NCI-H446 (cell line): Measurements from ENCODE around the gene FGF4.

Source experiments
- DNase-seq, 2 experiments: peaks; one replicate each; lab custom pipeline; 2025; lab: John Stamatoyannopoulos, UW

FGF4 gene

DNA sequence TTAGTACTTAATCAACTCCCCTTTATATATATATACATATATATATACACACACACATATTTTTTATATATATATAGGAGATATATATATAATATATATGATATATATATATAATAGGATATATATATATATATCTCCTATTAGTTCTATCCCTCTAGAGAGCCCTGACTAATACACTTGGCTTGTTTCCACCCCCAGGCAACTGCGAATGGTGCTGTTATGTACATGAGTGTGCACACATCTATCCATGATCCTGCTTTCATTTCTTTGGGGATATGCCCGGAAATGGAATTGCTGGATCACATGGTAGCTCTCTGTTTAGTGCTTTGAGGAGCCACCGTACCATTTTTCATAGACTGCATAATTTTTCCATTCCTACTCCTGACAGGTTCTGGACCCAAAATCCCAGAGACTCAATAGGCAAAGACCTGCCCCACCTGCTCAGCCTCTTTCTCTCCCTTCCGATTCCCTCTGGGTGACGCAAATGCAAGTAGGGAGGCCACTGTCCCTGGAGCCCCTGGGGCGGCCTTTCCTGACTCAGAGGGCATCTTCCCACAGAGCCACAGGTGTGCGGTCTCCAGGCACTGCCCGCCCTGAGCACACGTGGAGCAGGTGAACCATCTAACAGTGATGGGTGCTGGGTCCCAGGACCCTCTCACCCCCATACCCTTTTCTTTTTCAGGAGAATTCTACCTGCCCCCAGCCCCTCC is 32.1 kb upstream of the FGF4 start:
- DNase-seq: no peak

DNA sequence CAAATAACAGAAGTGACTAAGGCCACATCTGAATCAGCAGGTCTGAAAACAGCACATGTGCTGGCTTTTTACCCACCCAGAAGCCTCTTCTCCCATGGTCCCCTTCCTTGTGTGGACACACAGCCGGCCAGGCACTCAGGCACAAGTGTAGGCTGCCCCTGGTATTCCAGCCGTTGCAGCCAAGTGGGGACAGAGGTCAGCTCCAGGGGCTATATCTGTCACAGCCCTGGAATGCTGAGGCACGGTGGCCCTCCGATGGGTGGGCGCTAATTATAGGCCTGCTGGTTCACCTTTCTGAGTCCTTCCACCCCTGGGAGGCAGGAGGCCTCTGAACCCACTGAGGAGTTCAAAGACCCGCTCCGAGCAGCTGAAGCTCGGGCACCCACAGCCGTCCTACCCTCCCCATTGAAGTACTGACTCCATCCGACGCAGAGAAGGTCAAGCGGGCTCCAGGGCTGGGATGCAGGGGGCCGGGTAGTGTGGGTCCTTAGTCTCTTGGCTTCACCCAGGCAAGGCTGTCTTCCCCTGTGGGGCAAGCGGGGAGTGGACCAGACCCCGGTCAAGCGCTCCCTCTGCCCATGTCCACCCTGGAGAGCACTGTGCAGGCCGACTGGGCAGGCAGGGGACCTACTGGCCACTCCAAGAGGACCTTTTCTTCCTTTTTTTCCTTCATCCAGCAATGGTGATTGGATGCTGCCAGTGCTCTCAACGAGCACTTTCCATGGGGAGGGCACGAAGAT is 29.8 kb upstream of the FGF4 start:
- DNase-seq: no peak

DNA sequence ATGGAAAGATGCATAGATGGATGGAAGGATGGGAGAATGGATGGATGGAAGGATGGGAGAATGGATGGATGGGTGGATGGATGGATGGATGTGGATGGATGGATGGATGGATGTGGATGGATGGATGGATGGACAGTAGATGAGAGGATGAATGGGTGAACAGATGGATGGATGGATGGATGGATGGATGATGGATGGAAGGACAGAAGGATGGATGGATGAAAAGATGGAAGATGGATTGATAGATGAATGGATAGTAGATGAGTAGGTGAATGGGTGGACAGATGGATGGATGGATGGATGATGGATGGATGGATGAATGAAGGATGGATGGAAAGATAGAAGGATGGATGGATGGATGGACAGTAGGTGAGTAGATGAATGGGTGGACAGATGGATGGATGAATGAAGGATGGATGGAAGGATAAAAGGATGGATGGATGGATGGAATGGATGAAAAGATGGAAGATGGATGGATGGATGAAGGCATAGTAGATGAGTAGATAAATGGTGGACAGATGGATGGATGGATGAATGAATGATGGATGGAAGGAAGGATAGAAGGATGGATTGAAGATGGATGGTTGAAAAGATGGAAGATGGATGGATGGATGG is 28.6 kb upstream of the FGF4 start:
- DNase-seq: no peak

DNA sequence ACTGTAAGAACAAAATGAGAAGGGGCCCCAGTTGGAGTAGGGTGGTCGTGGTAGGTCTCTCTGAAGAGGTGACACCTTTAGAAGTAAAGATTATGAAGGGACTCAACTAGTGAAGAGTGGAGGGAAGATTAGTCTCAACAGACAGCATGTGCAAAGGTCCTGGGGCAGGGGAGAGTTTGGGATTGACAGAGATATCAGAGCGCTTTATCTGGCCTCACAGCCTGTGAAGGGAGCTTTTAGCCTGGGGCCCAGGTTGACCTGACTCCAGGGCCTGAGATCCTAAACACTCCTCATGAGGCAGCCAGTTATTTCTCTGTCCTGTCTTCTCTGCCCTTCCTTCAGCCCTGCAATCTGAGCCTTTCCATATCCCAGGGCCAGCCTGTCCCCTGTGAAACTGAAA is 27.9 kb upstream of the FGF4 start:
- DNase-seq: no peak

DNA sequence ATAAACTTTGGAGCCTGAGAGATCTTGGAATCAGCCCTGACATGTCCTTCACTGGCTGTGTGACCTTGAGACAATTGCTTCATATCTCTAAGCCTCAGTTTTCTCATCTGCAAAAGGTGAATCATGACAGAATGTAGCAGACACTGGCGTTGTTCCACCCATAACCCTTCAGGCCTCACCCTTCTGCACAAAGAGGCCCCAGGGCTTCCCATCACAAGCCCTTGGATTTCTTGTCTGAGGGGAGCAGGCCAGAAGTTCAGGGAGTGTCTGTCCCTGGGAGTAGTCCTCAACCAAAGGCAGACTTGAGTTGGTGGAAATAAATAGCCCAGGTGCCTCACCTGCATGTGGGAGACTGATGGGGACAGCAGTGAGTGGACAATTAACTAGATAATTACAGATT is 27.4 kb upstream of the FGF4 start:
- no peak for DNase-seq

DNA sequence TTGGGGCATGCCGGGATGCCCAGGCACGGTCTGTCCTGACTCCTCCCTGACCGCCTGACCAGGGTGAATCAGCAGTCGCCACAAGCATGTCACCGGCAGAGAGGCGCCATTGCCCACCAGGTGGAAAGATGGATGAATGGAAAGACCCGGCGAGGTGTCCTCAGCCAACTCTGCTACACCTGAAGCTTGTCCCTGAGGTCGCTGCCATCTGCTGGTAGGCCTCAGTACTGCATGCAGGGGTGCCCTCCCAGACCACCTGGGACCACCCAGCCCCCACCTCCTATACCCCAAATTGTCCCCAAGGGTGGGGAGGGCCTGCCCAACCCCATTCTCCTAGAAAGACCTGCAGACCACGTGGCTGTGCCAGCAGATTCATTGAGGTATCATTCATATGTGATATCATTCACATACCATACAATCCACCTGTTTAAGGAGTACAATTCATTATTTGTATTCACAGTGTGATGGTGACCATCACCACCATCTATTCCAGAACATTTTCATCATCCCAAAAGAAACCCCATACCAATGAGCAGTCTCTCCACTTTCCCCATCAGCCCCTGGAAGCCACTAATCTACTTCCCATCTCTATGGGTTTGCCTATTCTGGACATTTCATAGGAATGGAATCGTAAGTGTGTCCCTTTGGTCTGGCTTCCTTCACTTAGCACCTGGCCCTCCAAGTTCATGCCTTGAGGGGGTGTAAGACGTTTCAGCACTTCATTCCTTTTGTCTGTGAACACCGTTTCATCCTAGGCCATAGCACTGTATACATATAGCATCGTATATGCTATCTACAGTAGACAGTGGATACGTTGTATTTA is 26.6 kb upstream of the FGF4 start:
- DNase-seq: no peak

DNA sequence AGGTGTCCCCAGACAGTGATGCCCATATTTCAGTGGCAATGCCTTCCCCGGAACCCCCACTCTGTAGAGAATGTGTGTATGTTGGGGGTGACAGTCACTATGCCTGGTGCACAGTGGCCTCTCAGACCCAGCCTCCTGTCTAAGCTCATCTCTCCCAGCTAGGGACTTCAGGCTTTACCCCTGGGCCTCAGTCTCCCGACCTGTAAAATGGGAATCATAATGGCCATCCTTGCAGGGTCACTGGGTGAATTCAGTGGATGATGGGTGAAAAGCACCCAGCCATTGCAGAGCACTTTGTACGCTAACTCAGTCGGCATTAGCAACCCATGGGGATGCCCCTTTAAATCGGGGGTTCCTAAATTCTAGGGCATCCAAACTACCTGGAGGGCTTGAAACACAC is 25.1 kb upstream of the FGF4 start:
- no peak for DNase-seq

DNA sequence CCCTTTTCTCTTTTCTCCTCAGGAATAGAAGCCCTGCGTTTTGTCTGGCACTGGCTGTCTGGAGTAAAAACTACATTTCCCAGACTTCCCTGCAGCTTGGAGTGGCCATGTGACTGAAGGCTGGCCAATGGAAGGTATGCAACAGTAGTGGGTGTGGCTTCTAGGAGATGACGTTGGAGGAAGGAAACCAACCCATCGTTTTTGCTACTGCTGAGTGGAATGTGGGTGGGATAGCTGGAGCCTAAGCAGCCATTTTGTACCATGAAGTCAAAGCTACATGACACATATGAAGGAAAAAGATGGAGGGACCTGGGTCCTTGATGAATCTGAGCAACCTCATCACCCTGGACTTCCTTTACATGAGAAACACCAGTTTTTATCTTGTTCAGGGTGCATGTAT is 24.4 kb upstream of the FGF4 start:
- DNase-seq: no peak

DNA sequence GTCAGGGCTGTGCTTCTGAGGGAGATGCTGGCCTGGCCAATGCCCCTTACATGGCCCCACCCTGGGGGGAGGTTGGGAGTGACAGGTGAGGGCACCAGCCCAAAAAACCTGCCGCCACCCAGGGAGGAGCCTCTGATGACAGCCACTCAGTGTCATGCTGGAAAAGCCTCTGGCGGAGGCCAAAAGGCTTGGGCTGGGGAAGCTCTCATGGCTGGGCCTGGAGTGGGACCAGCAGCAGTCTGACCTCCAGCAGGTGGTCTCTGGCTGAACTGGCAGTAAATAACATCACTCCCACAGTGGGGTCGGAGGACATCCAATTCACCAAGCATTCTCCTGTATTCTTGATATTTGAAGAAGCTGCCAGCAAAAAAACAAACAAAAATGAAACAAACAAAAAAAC is 24.0 kb upstream of the FGF4 start:
- no peak for DNase-seq

DNA sequence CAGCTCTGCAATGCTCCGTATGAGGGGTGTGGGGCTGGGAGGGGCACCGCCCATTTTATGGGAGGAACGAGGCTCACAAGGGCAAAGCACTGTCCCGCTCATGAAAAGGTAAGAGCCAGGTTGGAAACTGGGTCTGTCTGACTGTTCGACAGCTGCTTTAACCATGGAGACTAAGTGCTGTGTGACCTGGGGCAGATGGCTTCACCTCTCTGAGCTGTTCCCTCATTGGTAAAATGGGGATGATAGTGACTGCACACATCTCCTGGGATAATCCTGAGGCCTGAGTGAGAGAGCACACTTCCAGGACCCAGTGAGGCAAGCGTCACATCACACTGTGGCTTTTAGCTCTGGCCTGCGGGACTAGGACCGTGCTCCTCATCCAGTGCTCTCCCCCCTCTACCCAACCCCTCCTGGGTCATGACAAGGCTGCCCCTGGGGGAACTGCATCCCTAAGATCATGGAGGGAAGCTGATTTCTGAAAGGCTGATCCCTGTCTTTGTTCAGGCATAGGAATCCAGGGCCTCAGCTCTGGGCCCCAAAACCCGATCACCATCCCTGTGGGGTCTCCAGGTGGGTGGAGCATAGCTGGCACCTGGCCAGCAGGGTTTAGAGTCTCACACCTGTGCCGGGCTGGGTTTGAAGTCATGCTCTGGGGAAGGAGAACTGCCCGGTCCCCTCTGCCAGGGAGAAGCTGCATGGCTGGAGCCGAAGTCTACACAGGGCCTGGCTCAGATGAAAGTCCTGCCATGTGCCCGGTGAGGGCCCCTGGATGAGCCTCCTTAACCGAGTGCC is 22.8 kb upstream of the FGF4 start:
- DNase-seq: no peak

DNA sequence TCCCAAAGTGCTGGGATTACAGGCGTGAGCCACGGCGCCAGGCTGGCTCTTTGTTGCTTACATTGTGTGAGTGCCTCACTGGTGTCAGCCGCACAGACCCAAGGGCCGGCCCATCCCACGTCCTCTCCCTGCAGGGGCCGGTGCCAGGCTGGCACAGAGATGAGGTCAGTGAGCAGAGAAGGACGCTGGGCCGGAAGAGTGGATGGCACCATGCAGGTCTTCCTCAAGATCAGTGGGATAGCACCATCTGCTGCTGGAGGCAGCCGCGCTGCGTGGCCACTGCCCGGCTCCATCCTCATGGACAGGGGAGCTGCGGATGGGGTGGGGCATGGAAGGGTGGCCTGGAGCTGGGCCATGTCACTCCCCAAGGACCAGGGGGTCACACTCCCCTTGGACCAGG is 22.0 kb upstream of the FGF4 start:
- DNase-seq: no peak

DNA sequence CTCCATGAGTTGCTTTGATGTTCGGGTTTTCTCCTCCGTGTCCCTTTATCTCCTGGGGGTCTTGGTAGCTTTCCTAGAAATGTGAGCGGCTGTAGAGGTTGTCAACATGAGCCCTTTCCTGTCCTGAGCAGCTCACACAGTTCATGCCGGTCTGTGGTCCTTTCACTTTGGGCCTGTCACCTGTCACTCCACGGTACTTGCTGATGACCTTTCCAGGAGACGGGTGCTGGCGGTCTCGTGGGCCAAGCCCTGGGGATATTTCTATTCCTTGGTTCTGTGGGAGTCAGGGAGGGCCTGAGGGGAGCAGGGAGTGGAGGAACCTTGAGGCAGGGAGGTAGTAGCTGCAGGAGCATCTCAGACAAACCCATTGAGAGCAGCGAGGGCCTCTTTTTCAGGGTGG is 20.9 kb upstream of the FGF4 start:
- DNase-seq: no peak

DNA sequence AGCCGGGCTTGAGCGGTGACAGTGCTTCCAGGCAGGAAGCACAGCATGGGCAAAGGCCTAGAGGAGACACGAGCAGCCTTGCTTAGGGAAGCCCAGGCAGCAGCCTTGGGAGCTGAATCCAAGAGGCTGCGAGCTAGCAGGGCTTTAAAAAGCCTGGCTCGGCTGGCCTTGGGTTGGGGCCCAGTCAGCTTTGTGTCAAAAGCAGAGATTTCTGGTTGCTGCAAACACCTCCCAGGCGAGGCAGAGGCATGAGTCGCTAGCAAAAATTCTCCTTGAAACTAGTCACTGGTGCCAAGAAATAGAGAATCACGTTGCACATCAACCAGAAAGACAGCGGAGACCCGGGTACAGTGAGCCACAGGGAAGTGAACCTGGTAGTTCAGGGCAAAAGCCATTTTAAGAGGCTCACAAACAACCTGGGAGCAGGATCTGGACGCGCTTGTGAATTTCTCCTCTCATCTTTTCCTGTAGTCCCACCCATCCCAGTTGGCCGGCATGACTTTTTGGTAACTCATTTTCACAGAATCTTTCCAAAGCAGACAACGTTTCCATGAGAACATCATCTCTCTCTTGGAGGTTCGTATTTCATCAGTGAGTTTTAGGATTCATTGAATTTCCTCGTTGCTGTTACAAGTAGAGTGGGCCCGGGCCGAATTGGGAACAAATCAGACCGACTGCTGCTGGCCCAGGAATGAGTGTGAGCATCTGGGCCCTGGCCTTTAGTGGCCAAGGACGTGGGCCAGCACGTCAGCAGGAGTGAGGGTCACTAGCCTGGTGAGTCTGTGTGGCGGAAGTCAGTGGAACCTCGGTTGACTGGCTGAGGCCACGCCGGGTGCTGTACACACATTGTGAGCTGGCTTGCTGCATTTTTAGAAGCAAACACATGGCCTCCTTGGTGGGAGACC is 16.4 kb upstream of the FGF4 start:
- no peak for DNase-seq

DNA sequence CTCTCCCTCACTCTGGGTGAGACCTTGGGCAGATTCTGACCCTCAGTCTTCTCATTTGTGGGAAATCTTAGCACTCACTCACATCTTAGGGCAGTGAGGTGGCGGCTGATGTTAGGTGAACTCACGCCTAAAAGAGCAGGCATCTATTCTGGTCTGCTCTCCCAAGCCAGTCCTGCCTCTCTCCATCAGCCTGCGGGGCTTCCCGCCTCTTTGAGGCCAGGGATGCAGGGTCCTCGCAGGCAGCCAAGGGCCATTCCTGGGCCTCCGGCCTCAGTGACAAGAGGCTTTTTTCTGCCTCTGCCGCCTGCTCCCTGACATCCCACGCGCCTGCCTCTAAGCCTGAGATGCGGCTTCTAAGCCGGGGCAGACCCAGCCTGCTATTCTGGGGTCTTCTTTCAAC is 13.8 kb upstream of the FGF4 start:
- no peak for DNase-seq

DNA sequence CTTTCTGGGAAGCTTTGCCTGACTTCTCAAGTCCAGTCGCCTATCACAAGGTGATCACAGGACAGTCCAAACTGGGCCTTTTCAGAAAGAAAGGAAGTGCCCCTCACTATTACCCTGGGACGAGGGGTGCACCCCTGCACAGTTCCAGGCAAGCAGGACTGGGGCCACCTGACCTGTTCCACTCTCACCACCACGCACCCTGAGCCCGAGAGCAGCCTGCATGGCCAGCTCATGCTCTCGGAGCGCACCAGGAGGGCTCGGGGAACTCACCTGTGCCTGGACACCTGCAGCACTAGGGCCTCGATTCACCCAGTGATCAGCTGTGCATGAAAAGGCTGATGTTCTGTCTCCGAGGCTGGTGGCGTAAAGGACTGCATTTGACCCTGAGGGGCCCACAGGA is 12.8 kb upstream of the FGF4 start:
- DNase-seq: no peak

DNA sequence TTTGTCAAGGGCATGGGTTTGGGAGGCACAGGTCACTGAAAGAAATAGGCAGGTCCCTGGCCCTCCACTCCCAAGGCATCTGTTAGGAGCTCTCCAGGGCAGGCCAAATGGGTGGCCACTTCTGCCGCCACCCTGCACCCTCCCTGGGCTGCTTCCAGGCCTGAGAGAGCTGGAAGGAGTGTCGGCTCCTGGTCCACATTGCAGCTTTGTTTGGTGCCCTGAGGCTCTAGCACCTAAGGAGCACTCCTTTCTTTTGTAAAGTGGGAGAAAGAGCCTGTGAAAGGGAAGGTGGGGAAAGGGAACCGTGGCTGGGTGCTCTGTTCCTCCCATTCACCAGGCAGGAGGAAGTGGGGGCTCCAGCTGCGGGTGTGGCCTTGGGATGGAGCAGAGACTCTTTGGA is 12.3 kb upstream of the FGF4 start:
- no peak for DNase-seq

DNA sequence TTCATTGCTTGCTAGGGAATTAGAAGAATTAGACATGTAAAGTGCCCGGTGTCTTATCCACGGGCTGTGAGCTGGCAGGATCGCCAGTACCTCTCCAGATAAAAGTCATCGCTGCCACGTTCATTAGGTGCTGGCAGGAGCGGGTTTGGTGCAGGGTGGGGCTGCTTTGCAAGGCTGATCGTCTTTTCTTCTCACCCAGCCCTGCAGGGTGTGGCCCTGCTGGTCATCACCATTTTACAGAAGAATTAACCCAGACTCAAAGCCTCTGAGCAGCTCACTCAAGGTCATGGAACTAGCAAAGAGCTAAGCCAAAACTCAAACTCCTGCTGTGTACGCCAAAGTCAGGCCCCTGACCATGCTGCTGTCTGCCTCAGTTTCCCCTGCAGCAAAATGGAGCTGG is 6.1 kb upstream of the FGF4 start:
- DNase-seq: no peak

DNA sequence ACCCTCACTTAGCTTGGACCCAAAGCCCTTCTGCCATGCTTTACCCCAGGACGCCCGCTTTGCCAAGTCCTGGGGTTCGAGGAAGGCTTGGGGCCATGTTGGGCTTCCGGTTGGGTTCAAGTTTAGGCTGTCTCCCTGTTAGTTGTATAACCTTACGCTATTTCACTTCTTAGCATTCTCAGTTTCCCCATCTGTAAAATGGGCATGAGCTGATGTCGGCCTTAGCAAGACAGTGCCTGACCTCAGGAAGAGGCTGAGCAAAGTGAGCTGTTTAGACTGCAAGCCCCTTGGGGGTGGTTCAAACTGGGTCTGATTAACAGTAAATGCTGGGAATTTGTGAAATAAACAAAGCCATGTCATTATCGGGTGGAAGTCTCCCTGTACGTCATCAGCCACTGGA is 3.2 kb upstream of the FGF4 start:
- no peak for DNase-seq

DNA sequence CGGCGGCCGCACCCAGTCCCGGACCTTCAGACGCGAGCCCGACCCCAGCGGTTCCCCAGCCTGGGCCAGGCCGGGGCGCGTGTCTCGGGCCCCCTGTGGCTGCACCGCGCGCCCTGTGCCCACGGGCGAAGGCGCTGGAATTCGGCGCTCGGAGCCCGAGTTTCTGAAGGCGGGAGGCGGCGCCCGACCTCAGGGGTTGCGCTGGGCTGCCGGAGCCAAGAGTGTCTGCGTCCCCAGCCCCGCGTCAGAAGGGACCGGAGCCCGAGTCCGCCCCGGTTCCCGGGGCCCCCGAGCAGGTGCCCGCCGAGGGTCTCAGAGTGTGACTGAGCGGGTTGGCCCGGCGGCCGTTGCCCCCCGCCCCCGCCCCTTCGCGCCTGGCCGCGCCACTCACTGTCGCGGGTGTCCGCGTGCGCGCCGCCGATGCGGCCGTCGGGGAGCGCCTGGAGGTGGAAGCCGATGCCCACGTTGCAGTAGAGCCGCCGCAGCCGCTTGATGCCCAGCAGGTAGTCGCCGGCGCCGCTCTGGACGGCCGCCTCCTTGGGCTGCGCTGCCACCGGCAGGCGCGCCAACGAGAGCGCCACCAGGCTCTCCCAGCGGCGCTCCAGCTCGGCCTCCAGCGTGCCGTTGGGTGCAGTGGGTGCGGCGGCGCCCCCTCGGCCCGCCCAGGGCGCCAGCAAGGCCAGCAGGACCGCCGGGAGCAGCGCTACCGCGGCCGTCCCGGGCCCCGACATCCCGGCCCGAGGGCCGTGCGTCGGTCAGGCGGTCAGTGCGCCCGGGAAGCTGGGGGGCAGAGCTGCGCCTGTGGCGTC is 583 bp downstream of the FGF4 start:
- no peak for DNase-seq
